H1 (cell line): Measurements from ENCODE around the gene CDON. TPM values are rescaled to one million over a fixed set of nuclear protein-coding genes. Genes with fewer than 3 reads are reported as not detected.

Source experiments
- CTCF ChIA-PET: fragments of 300-600 bp; sonication (Branson Sonifier 250); formaldehyde crosslinking; loops from one replicate; lab custom pipeline; 2021; ENCODE audit not compliant: partially characterized antibody; lab: Charles Lee
- POLR2A ChIA-PET: fragments of 300-600 bp; sonication (Branson Sonifier 250); formaldehyde crosslinking; loops from one replicate; lab custom pipeline; 2021; ENCODE audit warnings: inconsistent platforms; ENCODE audit not compliant: partially characterized antibody; lab: Charles Lee
- DNase-seq, 2 experiments: peaks; one replicate each; pipeline versions ENCODE4 v3.0.0 to v3.0.0-alpha.2; 2010 to 2022; ENCODE audit warnings: low spot score in 2 of 2, low read depth in 1 of 2, mixed read lengths in 1 of 2
- FAIRE-seq: peaks from 2 replicates; lab custom pipeline; 2011; peaks lifted over from hg19 to GRCh38; lab: Jason Lieb, UNC
- H2AFZ ChIP-seq: 2 replicates; pipeline ENCODE4 v1.8.1; 2012; ENCODE audit warnings: low read length, inconsistent platforms
- H2AK5ac ChIP-seq: 2 replicates; pipeline ENCODE4 v1.6.1; 2013; ENCODE audit warnings: low read depth, low read length
- H2BK120ac ChIP-seq: replicated peaks from 2 replicates; pipeline ENCODE3; 2013; ENCODE audit warnings: low read depth, low read length, inconsistent platforms
- H2BK12ac ChIP-seq: 2 replicates; pipeline ENCODE4 v1.6.1; 2013; ENCODE audit warnings: low read depth, low read length
- H2BK15ac ChIP-seq: 2 replicates; pipeline ENCODE4 v1.6.1; 2013; ENCODE audit warnings: low read length
- H2BK20ac ChIP-seq: 2 replicates; pipeline ENCODE4 v1.6.1; 2013; ENCODE audit warnings: low read length
- H2BK5ac ChIP-seq: 2 replicates; pipeline ENCODE4 v1.6.1; 2013; ENCODE audit warnings: low read depth, low read length
- H3K14ac ChIP-seq: 2 replicates; pipeline ENCODE4 v1.6.1; 2013; ENCODE audit warnings: inconsistent platforms; ENCODE audit not compliant: insufficient read length
- H3K18ac ChIP-seq: 2 replicates; pipeline ENCODE4 v1.6.1; 2013; ENCODE audit warnings: low read length; ENCODE audit errors: extremely low read depth
- H3K23ac ChIP-seq: 2 replicates; pipeline ENCODE4 v1.6.1; 2013; ENCODE audit warnings: inconsistent platforms; ENCODE audit not compliant: insufficient read length
- H3K23me2 ChIP-seq: 2 replicates; pipeline ENCODE4 v1.6.1; 2013; ENCODE audit warnings: low read depth, low read length
- H3K27ac ChIP-seq: 2 replicates; pipeline ENCODE4 v1.6.1; 2011; ENCODE audit warnings: low read depth, low read length, inconsistent platforms
- H3K27me3 ChIP-seq, 4 experiments: replicated peaks in 1 of 4; 1 replicate in 1 of 4; 2 replicates in 3 of 4; pipeline versions ENCODE4 v1.6.1 to v1.8.1; 2011 to 2013; ENCODE audit warnings: low read length in 3 of 4, mild to moderate bottlenecking in 3 of 4, inconsistent platforms in 2 of 4, mixed read lengths in 2 of 4, moderate library complexity in 1 of 4; ENCODE audit not compliant: control insufficient read depth in 3 of 4, insufficient read depth in 3 of 4; ENCODE audit errors: extremely low read depth in 1 of 4
- H3K36me3 ChIP-seq, 4 experiments: 2 replicates each; pipeline versions ENCODE4 v1.6.1 to v1.8.1; 2011 to 2013; ENCODE audit warnings: mild to moderate bottlenecking in 4 of 4, low read length in 3 of 4, moderate library complexity in 2 of 4, control low read depth in 1 of 4, inconsistent platforms in 1 of 4; ENCODE audit not compliant: insufficient read depth in 4 of 4, control insufficient read depth in 2 of 4
- H3K4ac ChIP-seq: replicated peaks from 2 replicates; pipeline ENCODE3; 2013; ENCODE audit warnings: low read length, low read depth, mixed read lengths, inconsistent platforms; ENCODE audit not compliant: insufficient read length
- H3K4me1 ChIP-seq, 4 experiments: replicated peaks in 1 of 4; 1 replicate in 1 of 4; 2 replicates in 3 of 4; pipeline versions ENCODE4 v1.6.1 to v1.8.1; 2011 to 2013; ENCODE audit warnings: low read length in 3 of 4, inconsistent platforms in 2 of 4, mixed read lengths in 1 of 4; ENCODE audit not compliant: insufficient read depth in 4 of 4, control insufficient read depth in 3 of 4
- H3K4me2 ChIP-seq, 2 experiments: 2 replicates each; pipeline versions ENCODE4 v1.6.1 to v1.8.1; 2011 to 2013; ENCODE audit warnings: low read depth in 2 of 2, low read length in 2 of 2, control low read depth in 1 of 2, inconsistent platforms in 1 of 2, mild to moderate bottlenecking in 1 of 2; ENCODE audit not compliant: insufficient read depth in 1 of 2
- H3K4me3 ChIP-seq, 4 experiments: fragments of 200-600, 300-600 bp in 1 of 4; sonication (generic), shearing (Covaris generic), sonication (Bioruptor Twin) in 1 of 4; 2 replicates each; pipeline versions ENCODE4 v1.5.1 to v1.8.1; 2011 to 2016; ENCODE audit warnings: low read length in 4 of 4, low read depth in 3 of 4, control low read depth in 2 of 4, inconsistent platforms in 2 of 4, mild to moderate bottlenecking in 2 of 4, mixed read lengths in 1 of 4, moderate library complexity in 1 of 4; ENCODE audit not compliant: insufficient read depth in 2 of 4; ENCODE audit errors: extremely low read depth in 1 of 4
- H3K56ac ChIP-seq: replicated peaks from 2 replicates; pipeline ENCODE3; 2013; ENCODE audit warnings: low read depth, mild to moderate bottlenecking, mixed read lengths, low read length, inconsistent platforms; ENCODE audit not compliant: insufficient read length
- H3K79me1 ChIP-seq: 2 replicates; pipeline ENCODE4 v1.6.1; 2013; ENCODE audit warnings: low read depth, low read length, control low read depth
- H3K79me2 ChIP-seq, 2 experiments: 2 replicates each; pipeline versions ENCODE4 v1.6.1 to v1.8.1; 2012 to 2013; ENCODE audit warnings: low read length in 2 of 2, mild to moderate bottlenecking in 2 of 2, inconsistent platforms in 1 of 2; ENCODE audit not compliant: insufficient read depth in 2 of 2, control insufficient read depth in 1 of 2
- H3K9ac ChIP-seq, 4 experiments: replicated peaks in 1 of 4; 1 replicate in 1 of 4; 2 replicates in 3 of 4; pipeline versions ENCODE4 v1.6.1 to v1.8.1; 2011 to 2013; ENCODE audit warnings: low read depth in 3 of 4, low read length in 3 of 4, control low read depth in 2 of 4, mild to moderate bottlenecking in 2 of 4, moderate library complexity in 2 of 4, inconsistent platforms in 1 of 4; ENCODE audit errors: extremely low read depth in 1 of 4
- H3K9me3 ChIP-seq, 2 experiments: 2 replicates each; pipeline versions ENCODE4 v1.6.1 to v1.8.1; 2012 to 2013; ENCODE audit warnings: mild to moderate bottlenecking in 2 of 2, moderate library complexity in 2 of 2, control low read depth in 1 of 2, inconsistent platforms in 1 of 2, low read depth in 1 of 2, low read length in 1 of 2, mixed read lengths in 1 of 2; ENCODE audit not compliant: insufficient read depth in 2 of 2
- H4K20me1 ChIP-seq, 2 experiments: replicated peaks in 1 of 2; 2 replicates each; pipeline versions ENCODE3 to v1.8.1; 2011 to 2013; ENCODE audit warnings: inconsistent platforms in 2 of 2, low read length in 2 of 2, mild to moderate bottlenecking in 1 of 2; ENCODE audit not compliant: insufficient read depth in 2 of 2, control insufficient read depth in 1 of 2
- H4K5ac ChIP-seq: 2 replicates; pipeline ENCODE4 v1.6.1; 2013; ENCODE audit warnings: low read length, low read depth, mixed read lengths, inconsistent platforms; ENCODE audit not compliant: insufficient read length
- H4K8ac ChIP-seq: 2 replicates; pipeline ENCODE4 v1.8.0; 2013; ENCODE audit warnings: mild to moderate bottlenecking, moderate library complexity, low read length, inconsistent platforms; ENCODE audit not compliant: insufficient read depth; ENCODE audit errors: extremely low read depth
- H4K91ac ChIP-seq: replicated peaks from 2 replicates; pipeline ENCODE3; 2013; ENCODE audit warnings: low read length, mixed read lengths, inconsistent platforms; ENCODE audit not compliant: insufficient read length
- CBX5 ChIP-seq: fragments of 300-800, 300-1000 bp; sonication (generic); IDR thresholded peaks from 2 replicates; pipeline ENCODE4 v1.7.1; 2016; ENCODE audit warnings: antibody characterized with exemption, low read length, low read depth
- FOSL1 ChIP-seq: IDR thresholded peaks from 2 replicates; pipeline ENCODE4 v1.6.1; 2011; ENCODE audit warnings: mild to moderate bottlenecking, low read depth, low read length, moderate library complexity; ENCODE audit not compliant: insufficient read depth
- NANOG ChIP-seq: IDR thresholded peaks from 2 replicates; pipeline ENCODE4 v1.6.1; 2011; ENCODE audit warnings: low read length, low read depth, mild to moderate bottlenecking, inconsistent platforms; ENCODE audit not compliant: insufficient read depth, poor library complexity, severe bottlenecking
- NRF1 ChIP-seq: IDR thresholded peaks from 2 replicates; pipeline ENCODE4 v1.6.1; 2011; ENCODE audit warnings: mild to moderate bottlenecking, low read depth, low read length, improper control_type of control experiment
- PHF8 ChIP-seq: fragments of 200-600 bp; sonication (generic); conservative IDR thresholded peaks from 2 replicates; pipeline ENCODE4 v1.7.1; 2012; ENCODE audit warnings: low read depth, mild to moderate bottlenecking, inconsistent platforms, low read length, moderate library complexity
- RBBP5 ChIP-seq: IDR thresholded peaks from 2 replicates; pipeline ENCODE4 v1.7.1; 2012; ENCODE audit warnings: low read depth, mild to moderate bottlenecking, inconsistent platforms, low read length, moderate library complexity, borderline replicate concordance
- SAP30 ChIP-seq: fragments of 300-600 bp; sonication (generic); IDR thresholded peaks from 2 replicates; pipeline ENCODE4 v1.7.1; 2012; ENCODE audit warnings: low read length, moderate library complexity, mild to moderate bottlenecking, inconsistent platforms; ENCODE audit not compliant: insufficient read depth, insufficient replicate concordance
- SIX5 ChIP-seq: IDR thresholded peaks from 2 replicates; pipeline ENCODE4 v1.6.1; 2011; ENCODE audit warnings: mild to moderate bottlenecking, low read depth, low read length
- TBP ChIP-seq: IDR thresholded peaks from 2 replicates; pipeline ENCODE4 v1.6.1; 2011; ENCODE audit warnings: low read depth, low read length, improper control_type of control experiment
- WGBS, 2 experiments: shearing (Covaris generic) in 1 of 2; methylation state at CpG; one replicate each; pipeline versions ENCODE4 v1.1.6 to v1.1.7; 2013 to 2015; ENCODE audit warnings: low lambda C conversion rate in 2 of 2, mixed read lengths in 2 of 2, inconsistent platforms in 1 of 2, low coverage in 1 of 2, missing lambda C conversion rate in 1 of 2; ENCODE audit not compliant: insufficient replicate concordance in 2 of 2, insufficient coverage in 1 of 2, insufficient read length in 1 of 2; ENCODE audit errors: extremely low coverage in 1 of 2, missing lambda C conversion rate in 1 of 2; 5-methylcytosine and 5-hydroxymethylcytosine counted together
- polyA plus RNA-seq, 7 experiments: library from polyadenylated mRNA; depleted of rRNA in 3 of 7; stranded (reverse) in 5 of 7; unstranded in 2 of 7; fragments of >200 nt in 5 of 7; fragments of 200-250 nt in 2 of 7; gene quantifications; 1 replicate in 5 of 7; 2 replicates in 1 of 7; 4 replicates in 1 of 7; pipeline versions ENCODE4 v1.2.1 to v1.2.3, GENCODE V29; 2011 to 2013; ENCODE audit warnings: missing spikeins in 2 of 7, mixed read lengths in 2 of 7
- total RNA-seq: library from RNA; stranded (reverse); fragmentation: NEBNext Ultra II Directional; extraction: Animal tissue kit (Norgen Biotek cat#: 25700); gene quantifications from 2 replicates; pipeline ENCODE4 v1.2.1, GENCODE V29; 2021

The CDON gene
- total and polyA plus RNA-seq, 2 of the 8 experiments (the other 6 are each of a cell fraction or from before 2014, with no cell fraction given), result 11.0 to 32.5 TPM

- TF ChIP-seq SIX5, result no peak
- TF ChIP-seq TBP, result no peak
- TF ChIP-seq NANOG, result no peak
- TF ChIP-seq NRF1, result no peak
- no peak for TF ChIP-seq FOSL1
- TF ChIP-seq PHF8, result no peak
- TF ChIP-seq RBBP5, result no peak
- TF ChIP-seq SAP30, result no peak
- no peak for TF ChIP-seq CBX5
- Histone ChIP-seq H3K4me1 (no peaks in the 10 kb centered on the region; a peak in 1 of 7 replicates), H3K79me1 (no peaks in the 10 kb centered on the region), H2BK15ac (no peak overlapping the region), H3K18ac (no peak overlapping the region), H3K36me3 (no peaks in the 10 kb centered on the region), H2BK12ac (no peak overlapping the region), H3K27me3 (no peaks in the 10 kb centered on the region; a peak in 1 of 7 replicates), H2BK20ac (no peak overlapping the region), H3K27ac (no peak overlapping the region), H3K4me2 (no peak overlapping the region), H3K23ac (no peak overlapping the region), H3K4ac (no peak overlapping the region), H3K9ac (no peak overlapping the region), H2BK120ac (no peak overlapping the region), H4K8ac (no peak overlapping the region), H2AK5ac (no peak overlapping the region), H3K23me2 (no peaks in the 10 kb centered on the region), H4K5ac (no peak overlapping the region), H3K9me3 (no peaks in the 10 kb centered on the region), H3K79me2 (no peaks in the 10 kb centered on the region), H4K91ac (no peak overlapping the region), H3K4me3 (no peak overlapping the region), H2AFZ (no peak overlapping the region), H3K56ac (no peak overlapping the region), H2BK5ac (no peak overlapping the region), H3K14ac (no peak overlapping the region), H4K20me1 (no peaks in the 10 kb centered on the region)
- POLR2A ChIA-PET, result no interaction called here
- FAIRE-seq (no peak), DNase-seq (no peak)
- CTCF ChIA-PET, result interaction anchor here (0.8 to 5.8 kb wide), 8 partner anchors 11 to 490 kb away, joined by 3 to 118 read pairs (median 6); partner anchors contain the start of gene DDX25
- WGBS, 2 experiments, result 85% methylated on average over 3 of the region's 3 CpGs; no CpG with 5 or more reads in 1 of the 2 experiments
Observed at GRCh38 chr11:125922156-125922555, 140.5 kb downstream of the CDON start.
